SU-DHL-6 (cell line): ENCODE results near the gene CUL1.

Experiments
- H2AFZ ChIP-seq: fragments of 200-600 bp; sonication (generic); 2 replicates; pipeline ENCODE4 v1.6.1; 2014; ENCODE audit warnings: low read depth, mild to moderate bottlenecking, moderate library complexity, mixed read lengths, antibody characterized with exemption, low read length; ENCODE audit not compliant: severe bottlenecking
- H3F3A ChIP-seq: fragments of 200-600 bp; shearing (Covaris generic); 2 replicates; pipeline ENCODE4 v1.6.0; 2016; ENCODE audit warnings: antibody characterized with exemption, mild to moderate bottlenecking; ENCODE audit not compliant: insufficient read depth
- H3K27ac ChIP-seq: fragments of 200-600 bp; sonication (generic); 2 replicates; pipeline ENCODE4 v1.5.1; 2016; ENCODE audit warnings: low read depth, mild to moderate bottlenecking, low read length, moderate library complexity, mixed read lengths
- H3K27me3 ChIP-seq: fragments of 200-600 bp; sonication (generic), shearing (Covaris generic); 2 replicates; pipeline ENCODE4 v1.6.0; 2014; ENCODE audit warnings: mild to moderate bottlenecking, low read length
- H3K36me3 ChIP-seq: fragments of 200-600 bp; sonication (generic); 2 replicates; pipeline ENCODE4 v1.6.1; 2014; ENCODE audit warnings: mild to moderate bottlenecking, low read length, mixed read lengths
- H3K4me2 ChIP-seq: fragments of 300-600, 200-600 bp; shearing (Covaris generic), sonication (generic); 2 replicates; pipeline ENCODE4 v1.6.0; 2014; ENCODE audit warnings: low read length, low read depth, mild to moderate bottlenecking; ENCODE audit not compliant: poor library complexity, severe bottlenecking
- H3K4me3 ChIP-seq: fragments of 200-600 bp; sonication (generic); 2 replicates; pipeline ENCODE4 v1.5.1; 2014; ENCODE audit warnings: antibody characterized with exemption, low read length, mild to moderate bottlenecking, mixed read lengths; ENCODE audit not compliant: insufficient read depth, poor library complexity, severe bottlenecking
- H3K79me2 ChIP-seq: fragments of 200-600 bp; sonication (generic); 2 replicates; pipeline ENCODE4 v1.6.1; 2014; ENCODE audit warnings: mild to moderate bottlenecking, low read length, moderate library complexity; ENCODE audit not compliant: insufficient read depth
- H3K9ac ChIP-seq: fragments of 200-600 bp; sonication (generic); 2 replicates; pipeline ENCODE4 v1.7.0; 2014; ENCODE audit warnings: mild to moderate bottlenecking, low read length
- H3K9me2 ChIP-seq: fragments of 200-600 bp; sonication (generic); replicated peaks from 2 replicates; pipeline ENCODE4 v1.6.1; 2014; ENCODE audit warnings: low read length; ENCODE audit not compliant: insufficient read depth
- H3K9me3 ChIP-seq: fragments of 200-600 bp; sonication (generic); 2 replicates; pipeline ENCODE4 v1.6.1; 2014; ENCODE audit warnings: low read length, mixed read lengths; ENCODE audit not compliant: insufficient read depth
- H4K20me1 ChIP-seq: fragments of 200-600 bp; sonication (generic); 2 replicates; pipeline ENCODE4 v1.6.1; 2014; ENCODE audit warnings: low read depth, mild to moderate bottlenecking, antibody characterized with exemption, low read length, moderate library complexity, mixed read lengths
- EZH2phosphoT487 ChIP-seq: fragments of 200-600 bp; sonication (generic), shearing (Covaris generic); conservative IDR thresholded peaks from 2 replicates; pipeline ENCODE4 v1.6.1; 2018; ENCODE audit warnings: mild to moderate bottlenecking, antibody characterized with exemption, low read length, moderate library complexity, mixed read lengths
- TF ChIP-seq, protein P1 (sequence below): fragments of 200-600 bp; sonication (generic); IDR thresholded peaks from one replicate; pipeline ENCODE4 v1.5.1; 2017; ENCODE audit warnings: antibody characterized with exemption, mild to moderate bottlenecking, low read length, moderate library complexity; ENCODE audit not compliant: insufficient read depth, poor library complexity, severe bottlenecking

Gene CUL1

DNA sequence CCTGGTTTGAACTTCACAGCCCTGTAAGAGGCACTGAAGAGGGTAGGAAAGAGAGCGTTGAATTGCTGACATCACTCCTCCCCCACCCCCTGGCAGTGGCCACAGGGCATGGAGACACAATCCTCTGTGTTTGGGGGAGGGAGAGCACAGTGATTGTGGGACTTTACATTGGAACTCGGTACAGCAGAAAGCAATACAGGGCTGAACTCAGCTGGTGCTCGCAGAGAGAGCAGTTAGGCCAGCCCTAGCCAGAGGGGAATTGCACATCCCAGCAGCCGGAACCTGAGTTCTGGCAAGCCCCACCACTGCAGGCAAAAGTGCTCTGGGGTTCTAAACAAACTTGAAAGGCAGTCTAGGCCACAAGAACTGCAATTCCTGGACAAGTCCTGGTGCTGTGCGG, 24.0 kb upstream of the CUL1 start:
- Histone ChIP-seq H3K79me2 (no peaks in the 10 kb centered on the region), H3F3A (no peaks in the 10 kb centered on the region), H3K9me3 (0 out of 2 replicates have a peak, but pooled peaks cover 7% of the 10 kb centered on the region), H4K20me1 (no peaks in the 10 kb centered on the region), H3K9me2 (no peaks in the 10 kb centered on the region), H3K36me3 (no peaks in the 10 kb centered on the region), H3K4me2 (no peak overlapping the region), H3K9ac (no peak overlapping the region), H3K27ac (no peak overlapping the region), H3K27me3 (no peaks in the 10 kb centered on the region), H2AFZ (no peak overlapping the region), H3K4me3 (no peak overlapping the region)
- no peak for TF ChIP-seq EZH2phosphoT487
- TF ChIP-seq, protein P1, sequence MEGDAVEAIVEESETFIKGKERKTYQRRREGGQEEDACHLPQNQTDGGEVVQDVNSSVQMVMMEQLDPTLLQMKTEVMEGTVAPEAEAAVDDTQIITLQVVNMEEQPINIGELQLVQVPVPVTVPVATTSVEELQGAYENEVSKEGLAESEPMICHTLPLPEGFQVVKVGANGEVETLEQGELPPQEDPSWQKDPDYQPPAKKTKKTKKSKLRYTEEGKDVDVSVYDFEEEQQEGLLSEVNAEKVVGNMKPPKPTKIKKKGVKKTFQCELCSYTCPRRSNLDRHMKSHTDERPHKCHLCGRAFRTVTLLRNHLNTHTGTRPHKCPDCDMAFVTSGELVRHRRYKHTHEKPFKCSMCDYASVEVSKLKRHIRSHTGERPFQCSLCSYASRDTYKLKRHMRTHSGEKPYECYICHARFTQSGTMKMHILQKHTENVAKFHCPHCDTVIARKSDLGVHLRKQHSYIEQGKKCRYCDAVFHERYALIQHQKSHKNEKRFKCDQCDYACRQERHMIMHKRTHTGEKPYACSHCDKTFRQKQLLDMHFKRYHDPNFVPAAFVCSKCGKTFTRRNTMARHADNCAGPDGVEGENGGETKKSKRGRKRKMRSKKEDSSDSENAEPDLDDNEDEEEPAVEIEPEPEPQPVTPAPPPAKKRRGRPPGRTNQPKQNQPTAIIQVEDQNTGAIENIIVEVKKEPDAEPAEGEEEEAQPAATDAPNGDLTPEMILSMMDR = no peak

DNA sequence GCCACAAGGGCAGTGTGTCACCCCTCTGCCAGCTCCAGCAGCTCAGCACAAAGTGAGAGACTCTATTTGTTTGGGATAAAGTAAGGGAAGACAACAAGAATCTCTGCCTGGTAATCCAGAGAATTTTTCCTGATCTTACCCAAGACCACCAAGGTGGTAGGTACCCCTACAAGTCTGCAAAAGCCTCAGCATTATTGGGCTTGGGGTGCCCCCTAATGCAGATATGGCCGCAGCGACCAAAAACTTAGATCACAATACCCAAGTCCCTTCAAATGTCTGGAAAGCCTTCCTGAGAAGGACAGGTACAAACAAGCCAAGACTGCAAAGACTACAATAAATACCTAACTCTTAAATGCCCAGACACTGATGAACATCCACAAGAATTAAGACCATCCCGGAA, 22.4 kb upstream of the CUL1 start:
- TF ChIP-seq, protein P1 = no peak
- TF ChIP-seq EZH2phosphoT487 = no peak
- H3K4me2 ChIP-seq = no peak overlapping the region
- no peaks in the 10 kb centered on the region for H3K27me3 ChIP-seq
- H3F3A ChIP-seq = no peaks in the 10 kb centered on the region
- H3K9ac ChIP-seq = no peak overlapping the region
- H3K9me2 ChIP-seq = no peaks in the 10 kb centered on the region
- H3K9me3 ChIP-seq = 0 out of 2 replicates have a peak, but pooled peaks cover 7% of the 10 kb centered on the region
- no peaks in the 10 kb centered on the region for H3K79me2 ChIP-seq
- no peak overlapping the region for H3K27ac ChIP-seq
- no peak overlapping the region for H3K4me3 ChIP-seq
- H4K20me1 ChIP-seq = no peaks in the 10 kb centered on the region
- H3K36me3 ChIP-seq = no peaks in the 10 kb centered on the region
- no peak overlapping the region for H2AFZ ChIP-seq

- Histone ChIP-seq H3K4me3 (no peak overlapping the region), H3F3A (no peaks in the 10 kb centered on the region), H3K9me3 (peaks cover 3% of the 10 kb centered on the region; the same call in 1 of the 2 replicates), H2AFZ (no peak overlapping the region), H3K36me3 (no peaks in the 10 kb centered on the region), H3K79me2 (no peaks in the 10 kb centered on the region), H3K4me2 (no peak overlapping the region), H3K27ac (no peak overlapping the region), H4K20me1 (no peaks in the 10 kb centered on the region), H3K9me2 (no peaks in the 10 kb centered on the region), H3K27me3 (no peaks in the 10 kb centered on the region), H3K9ac (no peak overlapping the region)
- TF ChIP-seq, protein P1 = no peak
- no peak for TF ChIP-seq EZH2phosphoT487
Observed at GRCh38 chr7:148681821-148682220, 16.9 kb upstream of the CUL1 start.
